ENCODE data around the gene AIDA. TPM values are rescaled to one million over a fixed set of nuclear protein-coding genes. Genes with fewer than 3 reads are reported as not detected.

The AIDA gene
- total and polyA plus RNA-seq, 12 donors, result 29.5 to 68.4 (median 43.6) TPM

- peak in 1 of 2 donors; percentile 85 for DNase-seq
- Histone ChIP-seq H3K4me3 (no peak overlapping the region), H3K27ac (peak overlapping the region in 1 of 10 donors; percentile 16), H3K27me3 (no peaks in the 10 kb centered on the region), H3K9me3 (no peaks in the 10 kb centered on the region), H3K36me3 (peaks cover 0 to 93% (median 16%) of the 10 kb centered on the region in 9 donors), H3K4me1 (no peaks in the 10 kb centered on the region)
- ATAC-seq, result peak in 7 of 8 donors; percentile 55 to 84 (median 77)
- WGBS, 2 donors, result 42 to 46% methylated on average over 7 of the region's 7 CpGs
- intact Hi-C loops (cut with DNase I), result loop anchor here in 9 of 10 donors (1.0 to 5.0 kb wide), 4 partner anchors 47 to 172 kb away; partner anchors contain the start of gene TAF1A (in 1 of the 9)
- TF ChIP-seq CTCF (IDR thresholded peaks at IDR 0.05), result peak; percentile 85 to 95 (median 90)
These were observed 77.9 kb downstream of the AIDA start for GRCh38 chr1:222634180-222635013.

- Histone ChIP-seq H3K9me3 (no peaks in the 10 kb centered on the region), H3K4me1 (no peaks in the 10 kb centered on the region), H3K4me3 (no peak overlapping the region), H3K27ac (no peak overlapping the region), H3K36me3 (peaks cover 0 to 93% (median 22%) of the 10 kb centered on the region in 9 donors), H3K27me3 (no peaks in the 10 kb centered on the region)
- WGBS, 2 donors, result 73 to 78% methylated on average over 2 of the region's 2 CpGs
- no peak for ATAC-seq
- intact Hi-C loops (cut with DNase I), result loop anchor here in 2 of 10 donors (5.0 kb wide), 2 partner anchors 45 to 170 kb away; partner anchors contain the start of gene TAF1A (in 1 of the 2)
- no peak for DNase-seq
- TF ChIP-seq CTCF (IDR thresholded peaks at IDR 0.05), result no peak
These were observed 79.5 kb downstream of the AIDA start for GRCh38 chr1:222632749-222633148.

DNA sequence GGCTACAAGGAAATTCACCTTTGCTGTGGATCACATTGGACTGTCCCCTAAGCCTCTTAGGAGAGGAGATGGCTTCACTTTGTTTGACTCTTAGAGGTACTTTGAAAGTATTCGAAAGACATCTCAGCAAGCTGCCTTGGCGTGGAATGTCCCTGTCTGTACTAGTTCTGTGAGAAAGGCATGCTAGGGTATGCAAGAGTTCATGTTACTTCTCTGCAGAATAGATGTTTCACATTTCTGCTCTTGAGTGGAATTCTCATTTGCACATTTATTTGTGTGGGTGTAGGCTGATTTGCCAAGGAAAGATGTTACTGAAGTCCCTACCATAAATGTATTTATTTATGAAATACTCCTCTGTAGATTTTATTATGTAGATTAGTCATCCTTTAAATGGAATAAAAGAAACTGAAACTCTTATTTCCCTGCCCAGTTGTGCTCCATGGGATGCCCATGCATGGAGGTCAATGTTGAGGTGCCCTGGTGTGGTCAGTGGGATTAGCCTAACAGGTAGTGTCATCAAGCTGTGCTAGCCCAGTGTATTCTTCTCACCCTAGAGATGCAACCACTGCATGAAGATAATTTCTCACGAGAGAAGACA is 80.6 kb downstream of the AIDA start:
- DNase-seq (no peak), ATAC-seq (no peak)
- no peaks in the 10 kb centered on the region for H3K4me1 ChIP-seq
- TF ChIP-seq CTCF (IDR thresholded peaks at IDR 0.05), result no peak
- no peaks in the 10 kb centered on the region for H3K9me3 ChIP-seq
- H3K27me3 ChIP-seq, result no peaks in the 10 kb centered on the region
- H3K36me3 ChIP-seq, result peaks cover 0 to 94% (median 30%) of the 10 kb centered on the region in 9 donors
- intact Hi-C loops (cut with DNase I), result loop anchor here in 2 of 10 donors (5.0 kb wide), 2 partner anchors 44 to 169 kb away; partner anchors contain the start of gene TAF1A (in 1 of the 2)
- no peak overlapping the region for H3K27ac ChIP-seq
- no peak overlapping the region for H3K4me3 ChIP-seq
- WGBS, 2 donors, result 90 to 96% methylated on average over 3 of the region's 3 CpGs

DNA sequence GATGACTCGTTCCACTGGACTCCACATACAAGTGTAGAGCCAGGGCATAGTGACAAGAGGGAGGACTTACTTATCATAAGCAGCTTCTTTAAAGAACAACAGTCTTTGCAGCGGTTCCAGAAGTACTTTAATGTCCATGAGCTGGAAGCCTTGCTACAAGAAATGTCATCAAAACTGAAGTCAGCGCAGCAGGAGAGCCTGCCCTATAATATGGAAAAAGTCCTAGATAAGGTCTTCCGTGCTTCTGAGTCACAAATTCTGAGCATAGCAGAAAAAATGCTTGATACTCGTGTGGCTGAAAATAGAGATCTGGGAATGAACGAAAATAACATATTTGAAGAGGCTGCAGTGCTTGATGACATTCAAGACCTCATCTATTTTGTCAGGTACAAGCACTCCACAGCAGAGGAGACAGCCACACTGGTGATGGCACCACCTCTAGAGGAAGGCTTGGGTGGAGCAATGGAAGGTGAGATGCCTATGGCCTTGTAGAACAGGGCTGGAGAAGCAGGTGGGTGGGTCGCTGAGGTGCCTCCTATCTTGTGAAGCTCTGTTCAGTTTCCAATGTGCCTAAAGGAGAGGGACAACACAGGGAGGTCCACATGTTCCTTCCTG is 82.3 kb downstream of the AIDA start:
- intact Hi-C loops (cut with DNase I), result loop anchor here in 3 of 10 donors (5.0 kb wide), 3 partner anchors 43 to 168 kb away; partner anchors contain the start of gene TAF1A (in 1 of the 3)
- Histone ChIP-seq H3K36me3 (peaks cover 0 to 96% (median 34%) of the 10 kb centered on the region in 9 donors), H3K27me3 (no peaks in the 10 kb centered on the region), H3K4me1 (no peaks in the 10 kb centered on the region), H3K4me3 (no peak overlapping the region), H3K9me3 (no peaks in the 10 kb centered on the region), H3K27ac (no peak overlapping the region)
- TF ChIP-seq CTCF (IDR thresholded peaks at IDR 0.05), result no peak
- no peak for DNase-seq
- ATAC-seq, result no peak
- 89 to 91% methylated on average over 7 of the region's 7 CpGs for WGBS, 2 donors
